Cardiac muscle cell (in vitro differentiated cells and primary cell): ENCODE results near the gene OR2T35. TPM values are rescaled to one million over a fixed set of nuclear protein-coding genes. Genes with fewer than 3 reads are reported as not detected.
"Not testable (repeated sequence)": the region's sequence is repeated elsewhere in the genome, so short reads cannot be mapped to it uniquely, and the experiment has no call there.

Experiments
- DNase-seq, 2 donors: peaks; one replicate each; pipeline versions ENCODE4 v3.0.0 to v3.0.0-alpha.2; 2010 to 2017; ENCODE audit warnings: low read depth in 1 of 2, low spot score in 1 of 2
- H3K27ac ChIP-seq: fragments of 200-600 bp; sonication (generic); 2 replicates; pipeline ENCODE4 v1.5.1; 2016
- H3K27me3 ChIP-seq: fragments of 200-600 bp; sonication (generic); 2 replicates; pipeline ENCODE4 v1.6.0; 2016; ENCODE audit warnings: control low read depth
- H3K36me3 ChIP-seq: fragments of 200-600 bp; sonication (generic); 2 replicates; pipeline ENCODE4 v1.5.1; 2016; ENCODE audit warnings: control low read depth
- H3K4me1 ChIP-seq: fragments of 200-600 bp; sonication (generic); 2 replicates; pipeline ENCODE4 v1.8.1; 2017; ENCODE audit warnings: low read depth, mild to moderate bottlenecking, mixed run types
- H3K4me3 ChIP-seq: fragments of 200-600 bp; sonication (generic); 2 replicates; pipeline ENCODE4 v1.5.1; 2016; ENCODE audit warnings: mild to moderate bottlenecking
- H3K9me3 ChIP-seq: fragments of 200-600 bp; sonication (generic); 2 replicates; pipeline ENCODE4 v1.5.1; 2017; ENCODE audit warnings: low read depth, mild to moderate bottlenecking, control low read depth
- CTCF ChIP-seq: IDR thresholded peaks from 2 replicates; pipeline ENCODE4 v1.5.1; 2012; ENCODE audit warnings: low read depth, mild to moderate bottlenecking, low read length
- polyA plus RNA-seq: library from polyadenylated mRNA; unstranded; fragments of >200 nt; fragmentation: Nextera tagmentation; extraction: Ambion mirVana; gene quantifications from 2 replicates; pipeline ENCODE4 v1.2.1, GENCODE V29; 2016
- total RNA-seq: library from RNA; depleted of rRNA; stranded (reverse); fragments of >200 nt; gene quantifications from 2 replicates; pipeline ENCODE4 v1.2.3, GENCODE V29; 2016

Gene OR2T35
- total and polyA plus RNA-seq, 2 experiments from 2014 or later, result not detected

- H3K27ac ChIP-seq, H3K4me3 ChIP-seq, H3K27me3 ChIP-seq, H3K4me1 ChIP-seq, DNase-seq, H3K9me3 ChIP-seq, H3K36me3 ChIP-seq: not testable (repeated sequence)
Measured at GRCh38 chr1:248655354-248655753, 10.3 kb upstream of the OR2T35 start, which contains the start of gene OR2T27. Gene OR2T27 (minus strand): TSS chr1:248655528. CDS start chr1:248650884, 4,644 bp downstream.

GRCh38 chr1:248648770-248649536 is 3.9 kb upstream of the OR2T35 start:
- not testable (repeated sequence) for H3K4me3 ChIP-seq, H3K9me3 ChIP-seq, H3K36me3 ChIP-seq

DNA sequence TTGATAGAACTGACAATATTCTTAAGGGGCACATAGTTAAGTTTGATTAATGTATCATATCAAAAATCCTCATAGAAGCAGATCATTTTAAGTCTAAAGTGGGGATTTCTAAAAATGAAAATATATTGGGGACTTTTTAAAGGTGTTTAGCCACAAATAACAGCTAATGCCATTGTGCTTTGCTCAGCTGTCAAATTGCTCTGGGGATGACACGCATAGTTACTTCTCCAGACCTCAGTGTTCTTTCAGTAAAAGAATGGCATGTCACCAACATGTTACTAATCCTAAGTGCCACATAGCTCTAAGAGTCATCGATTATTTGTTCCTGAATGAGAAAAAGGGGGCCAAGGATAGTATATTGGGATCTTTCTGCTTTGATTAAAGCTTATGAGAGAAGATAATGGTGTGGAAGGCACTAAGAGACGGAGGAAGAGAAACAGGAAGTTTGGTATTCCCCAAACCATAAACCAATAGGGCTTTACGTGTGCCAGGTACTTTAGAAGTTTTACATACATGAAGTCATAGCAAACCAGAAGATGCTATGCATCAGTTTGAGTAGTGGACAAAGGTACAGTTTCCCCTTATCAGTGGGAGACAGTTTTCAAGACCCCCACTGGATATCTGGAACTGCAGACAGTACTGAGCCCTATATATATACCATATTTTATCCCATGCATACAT is 2.0 kb downstream of the OR2T35 start:
- H3K36me3 ChIP-seq, H3K4me1 ChIP-seq, H3K9me3 ChIP-seq, DNase-seq, H3K27ac ChIP-seq, H3K27me3 ChIP-seq, H3K4me3 ChIP-seq: not testable (repeated sequence)

More at GRCh38 chr1:248648770-248649536, 3.9 kb upstream of the OR2T35 start:
- H3K27ac ChIP-seq, H3K27me3 ChIP-seq, H3K4me1 ChIP-seq, DNase-seq: not testable (repeated sequence)

- H3K27me3 ChIP-seq, DNase-seq: not testable (repeated sequence)
Measured at GRCh38 chr1:248641583-248641982, 3.5 kb downstream of the OR2T35 start.

GRCh38 chr1:248640906-248641305 is 4.2 kb downstream of the OR2T35 start:
- H3K4me3 ChIP-seq, DNase-seq, H3K36me3 ChIP-seq, H3K27ac ChIP-seq, H3K4me1 ChIP-seq, H3K27me3 ChIP-seq, H3K9me3 ChIP-seq: not testable (repeated sequence)

More at GRCh38 chr1:248641583-248641982, 3.5 kb downstream of the OR2T35 start:
- H3K4me1 ChIP-seq, H3K4me3 ChIP-seq, H3K36me3 ChIP-seq, H3K27ac ChIP-seq, H3K9me3 ChIP-seq: not testable (repeated sequence)

DNA sequence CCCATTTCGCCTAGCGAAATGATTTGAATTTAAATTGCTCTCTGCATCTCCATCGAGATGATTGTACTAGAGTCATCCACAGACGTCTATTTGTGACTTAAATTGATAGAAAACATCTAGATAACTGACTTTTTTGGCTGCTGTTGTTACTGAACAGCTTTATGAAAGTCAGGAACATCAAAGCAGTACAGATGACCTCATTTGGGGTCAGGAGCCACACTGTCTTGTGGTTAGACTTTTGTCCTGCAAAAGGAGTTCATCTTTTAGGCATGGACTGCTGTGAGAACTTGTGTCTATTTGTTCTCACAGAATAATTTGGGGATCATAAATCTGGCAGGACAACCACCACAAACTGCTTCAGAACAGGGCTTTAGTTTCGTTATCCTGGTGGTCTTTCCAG is 5.4 kb downstream of the OR2T35 start:
- H3K4me1 ChIP-seq, H3K27me3 ChIP-seq, H3K9me3 ChIP-seq, H3K27ac ChIP-seq, DNase-seq, H3K36me3 ChIP-seq, H3K4me3 ChIP-seq: not testable (repeated sequence)

DNA sequence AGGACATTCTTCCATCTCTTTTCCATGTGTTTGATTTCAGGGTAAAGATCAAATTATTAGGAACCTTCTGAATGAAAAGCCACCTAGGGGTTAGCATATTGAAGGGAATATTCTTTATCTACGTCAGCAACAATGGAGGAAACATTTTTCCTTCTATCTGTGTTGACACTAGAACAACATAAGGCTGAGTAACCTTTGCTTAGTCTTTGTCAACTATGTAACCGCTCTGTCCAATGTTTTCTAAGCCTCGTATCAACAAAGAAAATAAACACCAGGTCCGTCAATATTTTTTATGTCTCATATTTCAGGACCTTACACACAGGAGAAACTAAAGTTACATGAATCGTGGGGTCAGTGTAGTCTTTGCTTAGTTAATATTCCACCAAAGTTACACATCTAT is 8.5 kb downstream of the OR2T35 start:
- not testable (repeated sequence) for H3K36me3 ChIP-seq, H3K4me1 ChIP-seq, H3K4me3 ChIP-seq, H3K27ac ChIP-seq, H3K9me3 ChIP-seq, DNase-seq, H3K27me3 ChIP-seq

- not testable (repeated sequence) for DNase-seq, H3K27me3 ChIP-seq, H3K9me3 ChIP-seq, H3K36me3 ChIP-seq, H3K4me3 ChIP-seq, H3K4me1 ChIP-seq, H3K27ac ChIP-seq
Measured at GRCh38 chr1:248634991-248635390, 10.1 kb downstream of the OR2T35 start, which contains the start of gene OR2T11. Gene OR2T11 (minus strand): TSS chr1:248635091. CDS start chr1:248627128, 7,963 bp downstream.

GRCh38 chr1:248631354-248632008 is 13.6 kb downstream of the OR2T35 start:
- no peak for TF ChIP-seq CTCF
- Histone ChIP-seq H3K27me3 (no peaks in the 10 kb centered on the region), H3K36me3 (no peaks in the 10 kb centered on the region), H3K4me1 (no peaks in the 10 kb centered on the region), H3K27ac (no peak overlapping the region), H3K9me3 (no peaks in the 10 kb centered on the region), H3K4me3 (no peak overlapping the region)
- DNase-seq, result no peak
